Measurements from ENCODE around the gene SCCPDH.
"Not testable (repeated sequence)": the region's sequence is repeated elsewhere in the genome, so short reads cannot be mapped to it uniquely, and the experiment has no call there.

SCCPDH gene

DNA sequence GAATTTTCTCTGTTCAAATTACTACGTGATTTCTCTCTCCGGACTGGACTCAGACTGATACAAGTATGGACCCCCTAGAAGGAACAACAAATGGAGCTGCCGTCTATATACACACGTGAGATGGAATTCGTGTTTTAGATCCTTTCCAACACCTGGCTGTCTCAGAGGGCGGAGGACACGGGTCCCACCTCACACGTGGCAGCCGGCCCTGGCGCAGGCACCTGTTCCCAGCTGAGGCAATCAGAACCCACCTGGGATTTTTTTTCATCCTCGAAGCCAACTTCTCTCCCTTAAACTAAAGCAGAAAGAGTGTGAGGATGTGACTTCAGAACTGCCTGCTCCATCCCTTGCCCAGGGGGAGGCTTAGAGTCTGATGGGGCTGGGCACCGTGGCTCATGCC, 34.1 kb upstream of the SCCPDH start:
- in situ Hi-C loops (cut with HindIII; ENCODE audit: low pct_ligation_motif_present, low sequenced_read_pairs) = no loop called here
- DNase-seq = no peak
- Histone ChIP-seq H3K27ac (no peak overlapping the region), H3K4me3 (ENCODE audit: low read depth, low read length) (no peak overlapping the region), H3K36me3 (replicated peaks) (no peaks in the 10 kb centered on the region), H3K27me3 (replicated peaks) (no peaks in the 10 kb centered on the region)
- TF ChIP-seq, protein P1, sequence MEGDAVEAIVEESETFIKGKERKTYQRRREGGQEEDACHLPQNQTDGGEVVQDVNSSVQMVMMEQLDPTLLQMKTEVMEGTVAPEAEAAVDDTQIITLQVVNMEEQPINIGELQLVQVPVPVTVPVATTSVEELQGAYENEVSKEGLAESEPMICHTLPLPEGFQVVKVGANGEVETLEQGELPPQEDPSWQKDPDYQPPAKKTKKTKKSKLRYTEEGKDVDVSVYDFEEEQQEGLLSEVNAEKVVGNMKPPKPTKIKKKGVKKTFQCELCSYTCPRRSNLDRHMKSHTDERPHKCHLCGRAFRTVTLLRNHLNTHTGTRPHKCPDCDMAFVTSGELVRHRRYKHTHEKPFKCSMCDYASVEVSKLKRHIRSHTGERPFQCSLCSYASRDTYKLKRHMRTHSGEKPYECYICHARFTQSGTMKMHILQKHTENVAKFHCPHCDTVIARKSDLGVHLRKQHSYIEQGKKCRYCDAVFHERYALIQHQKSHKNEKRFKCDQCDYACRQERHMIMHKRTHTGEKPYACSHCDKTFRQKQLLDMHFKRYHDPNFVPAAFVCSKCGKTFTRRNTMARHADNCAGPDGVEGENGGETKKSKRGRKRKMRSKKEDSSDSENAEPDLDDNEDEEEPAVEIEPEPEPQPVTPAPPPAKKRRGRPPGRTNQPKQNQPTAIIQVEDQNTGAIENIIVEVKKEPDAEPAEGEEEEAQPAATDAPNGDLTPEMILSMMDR (IDR thresholded peaks at IDR 0.05; ENCODE audit: low read depth, low read length, missing control alignments) = no peak

DNA sequence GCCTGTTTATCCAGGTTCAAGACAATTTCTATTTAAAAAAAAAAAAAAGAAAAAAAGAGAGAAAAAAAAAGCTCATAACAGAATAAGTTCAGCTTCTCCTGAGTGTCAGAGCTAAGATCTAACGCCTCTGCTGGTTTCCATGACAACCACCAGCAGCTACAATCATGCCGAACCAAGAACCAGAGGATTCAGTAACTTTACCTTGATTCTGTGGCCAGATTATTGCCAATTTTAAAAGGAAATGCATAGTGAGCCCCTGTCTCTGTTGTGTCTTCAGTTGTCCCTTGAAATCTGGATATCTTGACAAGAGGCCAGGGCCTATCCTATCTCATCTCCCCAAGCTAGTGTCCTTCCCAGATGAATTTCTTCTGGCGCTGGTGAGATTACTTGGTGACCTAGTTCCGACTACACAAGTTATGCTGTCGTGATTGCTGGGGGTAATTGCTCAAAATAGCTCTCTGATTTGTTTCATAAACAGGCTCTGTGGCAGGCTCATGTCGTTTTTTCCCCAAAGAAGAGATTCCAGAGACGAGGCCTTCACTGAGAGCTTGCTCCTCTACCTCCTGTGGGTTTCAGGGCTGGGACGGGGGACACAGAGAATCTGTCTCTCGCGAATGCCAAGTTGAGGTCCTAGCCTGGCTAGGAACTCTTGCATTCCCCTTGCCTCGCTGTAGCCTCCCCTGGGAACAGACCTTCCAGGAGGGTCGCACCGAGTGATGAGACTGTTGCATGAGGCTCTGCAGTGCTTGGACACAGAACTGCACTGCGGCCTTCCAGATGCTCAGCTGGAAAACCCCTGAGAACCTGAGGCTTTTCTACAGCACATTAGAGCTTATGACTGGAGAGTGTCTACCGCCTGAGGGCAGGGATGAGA, 32.4 kb upstream of the SCCPDH start:
- in situ Hi-C loops (cut with HindIII; ENCODE audit: low pct_ligation_motif_present, low sequenced_read_pairs) = no loop called here
- H3K36me3 ChIP-seq (replicated peaks) = no peaks in the 10 kb centered on the region
- TF ChIP-seq, protein P1 (IDR thresholded peaks at IDR 0.05; ENCODE audit: low read depth, low read length, missing control alignments) = no peak

GRCh38 chr1:246694213-246694895, 29.9 kb upstream of the SCCPDH start:
- H3K36me3 ChIP-seq (replicated peaks); H3K4me3 ChIP-seq (ENCODE audit: low read depth, low read length); in situ Hi-C loops (cut with HindIII; ENCODE audit: low pct_ligation_motif_present, low sequenced_read_pairs); DNase-seq; H3K27me3 ChIP-seq (replicated peaks); H3K27ac ChIP-seq: not testable (repeated sequence)

More for the DNA sequence above, 32.4 kb upstream of the SCCPDH start:
- DNase-seq = no peak
- no peaks in the 10 kb centered on the region for H3K27me3 ChIP-seq (replicated peaks)
- no peak overlapping the region for H3K4me3 ChIP-seq (ENCODE audit: low read depth, low read length)
- no peak overlapping the region for H3K27ac ChIP-seq

DNA sequence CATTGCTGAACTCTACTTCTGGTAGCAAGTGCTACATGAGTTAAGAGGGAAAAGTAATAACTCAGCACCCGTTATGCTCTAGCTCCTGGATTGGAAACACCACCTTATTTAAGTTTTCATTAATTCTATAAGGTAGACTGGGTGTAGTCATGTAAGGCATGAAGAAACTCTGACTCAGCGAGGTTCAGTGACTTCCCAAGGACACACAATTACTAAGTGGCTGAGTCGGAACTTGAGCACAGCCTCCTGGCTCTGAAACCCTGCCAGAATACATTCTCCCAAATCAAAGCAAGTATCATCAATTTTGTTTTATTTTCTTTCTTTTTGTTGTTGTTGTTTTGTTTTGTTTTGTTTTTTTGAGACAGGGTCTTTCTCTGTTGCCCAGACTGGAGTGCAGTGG, 29.1 kb upstream of the SCCPDH start:
- no peaks in the 10 kb centered on the region for H3K27me3 ChIP-seq (replicated peaks)
- in situ Hi-C loops (cut with HindIII; ENCODE audit: low pct_ligation_motif_present, low sequenced_read_pairs) = no loop called here
- no peak for DNase-seq
- H3K4me3 ChIP-seq (ENCODE audit: low read depth, low read length) = no peak overlapping the region
- no peak overlapping the region for H3K27ac ChIP-seq
- H3K36me3 ChIP-seq (replicated peaks) = no peaks in the 10 kb centered on the region
- TF ChIP-seq, protein P1 (IDR thresholded peaks at IDR 0.05; ENCODE audit: low read depth, low read length, missing control alignments) = no peak

DNA sequence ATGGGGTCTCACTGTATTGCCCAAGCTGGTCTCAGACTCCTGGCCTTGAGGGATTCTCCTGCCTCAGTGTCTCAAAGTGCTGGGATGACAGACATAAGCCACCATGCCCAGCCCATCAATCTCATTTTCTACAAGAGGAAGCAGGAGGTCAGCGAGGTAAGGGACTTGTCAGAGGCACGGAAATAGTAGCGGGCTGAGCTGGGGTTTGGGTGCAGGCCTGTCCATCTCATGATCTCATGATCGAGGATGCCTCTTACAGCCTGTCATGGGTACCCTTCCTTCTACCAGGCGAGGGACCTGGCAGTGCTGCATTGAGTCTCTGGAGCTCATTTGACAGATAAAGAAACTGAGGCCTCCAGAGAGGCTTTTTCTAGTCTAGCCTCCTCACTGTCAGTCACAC, 28.5 kb upstream of the SCCPDH start:
- DNase-seq = no peak
- H3K4me3 ChIP-seq (ENCODE audit: low read depth, low read length) = no peak overlapping the region
- no peak overlapping the region for H3K27ac ChIP-seq
- TF ChIP-seq, protein P1 (IDR thresholded peaks at IDR 0.05; ENCODE audit: low read depth, low read length, missing control alignments) = no peak
- H3K36me3 ChIP-seq (replicated peaks) = no peaks in the 10 kb centered on the region
- H3K27me3 ChIP-seq (replicated peaks) = no peaks in the 10 kb centered on the region
- in situ Hi-C loops (cut with HindIII; ENCODE audit: low pct_ligation_motif_present, low sequenced_read_pairs) = no loop called here

- Histone ChIP-seq H3K4me3 (ENCODE audit: low read depth, low read length) (peak overlapping the region; percentile 36), H3K27ac (peak overlapping the region; percentile 10), H3K36me3 (replicated peaks) (no peaks in the 10 kb centered on the region), H3K27me3 (replicated peaks) (no peaks in the 10 kb centered on the region)
- in situ Hi-C loops (cut with HindIII; ENCODE audit: low pct_ligation_motif_present, low sequenced_read_pairs) = no loop called here
- TF ChIP-seq, protein P1 (IDR thresholded peaks at IDR 0.05; ENCODE audit: low read depth, low read length, missing control alignments) = no peak
- no peak for DNase-seq
These were observed 25.6 kb upstream of the SCCPDH start for GRCh38 chr1:246698466-246699094.

Measured in brain microvascular endothelial cell (primary cell).